ENCODE measurements around the gene ZNF700. TPM values are rescaled to one million over a fixed set of nuclear protein-coding genes. Genes with fewer than 3 reads are reported as not detected.
A peak's percentile ranks its signal among the peaks of the same experiment; 100 is the strongest.

The ZNF700 gene
- total and polyA plus RNA-seq, 9 of the 15 experiments (the other 6 are each of a cell fraction or from before 2014, with no cell fraction given), result 10.3 to 24.7 (median 14.1) TPM

DNA sequence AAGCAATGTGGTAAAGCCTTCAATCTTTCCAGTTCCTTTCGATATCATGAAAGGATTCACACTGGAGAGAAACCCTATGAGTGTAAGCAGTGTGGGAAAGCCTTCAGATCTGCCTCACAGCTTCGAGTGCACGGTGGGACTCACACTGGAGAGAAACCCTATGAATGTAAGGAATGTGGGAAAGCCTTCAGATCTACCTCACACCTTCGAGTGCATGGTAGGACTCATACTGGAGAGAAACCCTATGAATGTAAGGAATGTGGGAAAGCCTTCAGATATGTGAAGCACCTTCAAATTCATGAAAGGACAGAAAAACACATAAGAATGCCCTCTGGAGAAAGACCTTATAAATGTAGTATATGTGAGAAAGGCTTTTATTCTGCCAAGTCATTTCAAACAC, 24.3 kb downstream of the ZNF700 start:
- H2AFZ ChIP-seq (ENCODE audit: low read depth, low read length), result no peak overlapping the region
- peaks cover 65% of the 10 kb centered on the region for H3K9me3 ChIP-seq (replicated peaks; ENCODE audit: control insufficient read depth, insufficient read depth, low read depth, low read length)
- FAIRE-seq (no peak), ATAC-seq (no peak), DNase-seq (ENCODE audit: extremely low read depth in 1 of 4, low spot score in 3 of 4) (no peak)
- H3K4me3 ChIP-seq, result no peak overlapping the region
- peaks cover 9% of the 10 kb centered on the region; the same call in 2 of the 3 replicates for H3K79me2 ChIP-seq (ENCODE audit: control insufficient read depth, insufficient read depth, low read length)
- intact Hi-C loops (cut with micrococcal nuclease) (no loop called here), in situ Hi-C loops (cut with MboI) (no loop called here)
- 99% methylated on average over 4 of the region's 4 CpGs for WGBS (ENCODE audit: insufficient coverage, low coverage, missing lambda C conversion rate)
- H4K20me1 ChIP-seq (replicated peaks; ENCODE audit: control insufficient read depth, insufficient read depth, low read length), result no peaks in the 10 kb centered on the region
- no peak overlapping the region for H3K4me2 ChIP-seq (ENCODE audit: insufficient read depth, low read length)
- ChIA-PET POLR2A (no interaction called here), CTCF (ENCODE audit: low intra/inter-chr PET ratio) (no interaction called here)
- no peaks in the 10 kb centered on the region for H3K27me3 ChIP-seq (ENCODE audit: control insufficient read depth in 2 of 2, insufficient read depth in 2 of 2, low read length in 2 of 2)
- H3K36me3 ChIP-seq (ENCODE audit: control insufficient read depth, insufficient read depth, low read length), result peaks cover 61% of the 10 kb centered on the region
- no peak overlapping the region for H3K9ac ChIP-seq (ENCODE audit: insufficient read depth in 1 of 2, low read depth in 2 of 2, low read length in 2 of 2)
- H3K27ac ChIP-seq (ENCODE audit: extremely low read depth, low read depth, low read length), result no peak overlapping the region
- BruUV-seq (replicated peaks), result no TSS peak
- H3K4me1 ChIP-seq (replicated peaks in 1 of 2; ENCODE audit: control insufficient read depth in 2 of 2, insufficient read depth in 2 of 2, low read length in 2 of 2), result no peaks in the 10 kb centered on the region
- no peaks in the 10 kb centered on the region for H3K9me1 ChIP-seq (ENCODE audit: control insufficient read depth, insufficient read depth, low read length)
- TF ChIP-seq REST (IDR thresholded peaks at IDR 0.05; ENCODE audit: borderline replicate concordance), result 0 out of 2 replicates have a peak, but pooled peaks have one; percentile 4
- no peak for TF ChIP-seq REST (CRISPR knock-in tag; IDR thresholded peaks at IDR 0.05; ENCODE audit: low read depth)
- TF ChIP-seq, protein P1, sequence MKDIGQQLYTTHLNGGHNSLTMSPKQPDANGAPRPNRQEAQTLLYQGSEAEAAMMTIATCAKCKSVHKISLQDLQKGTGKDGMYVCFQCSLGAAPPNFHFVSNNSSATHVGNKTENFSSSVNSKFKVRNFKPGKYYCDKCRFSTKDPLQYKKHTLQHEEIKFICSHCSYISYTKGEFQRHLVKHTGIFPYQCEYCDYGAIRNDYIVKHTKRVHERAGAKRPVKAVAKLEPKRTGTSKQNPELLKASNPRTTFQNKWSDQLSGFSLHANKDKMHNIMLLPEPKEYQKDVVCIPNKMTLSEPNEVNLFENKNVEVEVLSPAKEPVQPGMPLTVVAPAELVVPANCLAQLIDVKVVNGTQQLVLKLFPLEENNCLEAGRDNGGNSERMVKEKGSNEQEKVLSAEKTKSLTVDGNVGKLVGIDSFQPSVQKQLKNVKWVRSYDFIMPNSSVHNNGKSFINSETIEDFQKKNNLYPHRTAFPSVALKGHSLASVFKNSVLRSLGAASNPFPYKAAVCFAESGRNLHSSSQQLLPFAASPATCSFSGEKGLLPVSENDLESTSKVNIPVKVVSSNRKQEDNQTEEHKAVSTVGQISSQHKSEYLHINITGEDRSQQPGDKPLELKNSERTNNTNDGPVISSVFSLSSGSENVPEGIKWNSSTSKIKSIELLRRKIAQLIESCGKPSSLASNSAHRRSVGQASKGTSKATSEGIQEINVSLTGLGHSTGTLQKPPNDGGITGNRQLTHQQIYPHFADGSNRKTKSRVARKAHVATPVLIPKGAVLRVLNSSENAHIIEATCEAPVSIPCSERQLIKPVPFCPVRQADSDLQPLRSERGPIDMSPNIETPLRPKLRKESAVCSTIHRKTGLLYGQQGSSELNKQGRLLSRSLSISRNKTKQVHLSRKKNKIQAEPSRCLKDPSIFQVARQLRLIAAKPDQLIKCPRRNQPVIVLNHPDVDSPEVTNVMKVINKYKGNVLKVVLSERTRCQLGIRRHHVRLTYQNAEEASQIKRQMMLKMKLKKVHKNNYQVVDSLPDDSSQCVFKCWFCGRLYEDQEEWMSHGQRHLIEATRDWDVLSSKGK (CRISPR knock-in tag; IDR thresholded peaks at IDR 0.05), result no peak
- no peak for TF ChIP-seq KHSRP (IDR thresholded peaks at IDR 0.05)
- peak; percentile 42 for TF ChIP-seq RBM25 (IDR thresholded peaks at IDR 0.05; ENCODE audit: low read depth, low read length, severe bottlenecking)
- no peak for TF ChIP-seq ESRRA (IDR thresholded peaks at IDR 0.05; ENCODE audit: borderline replicate concordance, low read depth)
- peak; percentile 99 for TF ChIP-seq ZNF75A (CRISPR knock-in tag; IDR thresholded peaks at IDR 0.05)
- TF ChIP-seq CBX3 (IDR thresholded peaks at IDR 0.05; ENCODE audit: borderline replicate concordance in 1 of 2, low read length in 2 of 2), result peak in 1 of 2 experiments; percentile 85; a peak in 2 of 3 replicates
- TF ChIP-seq, protein P2, sequence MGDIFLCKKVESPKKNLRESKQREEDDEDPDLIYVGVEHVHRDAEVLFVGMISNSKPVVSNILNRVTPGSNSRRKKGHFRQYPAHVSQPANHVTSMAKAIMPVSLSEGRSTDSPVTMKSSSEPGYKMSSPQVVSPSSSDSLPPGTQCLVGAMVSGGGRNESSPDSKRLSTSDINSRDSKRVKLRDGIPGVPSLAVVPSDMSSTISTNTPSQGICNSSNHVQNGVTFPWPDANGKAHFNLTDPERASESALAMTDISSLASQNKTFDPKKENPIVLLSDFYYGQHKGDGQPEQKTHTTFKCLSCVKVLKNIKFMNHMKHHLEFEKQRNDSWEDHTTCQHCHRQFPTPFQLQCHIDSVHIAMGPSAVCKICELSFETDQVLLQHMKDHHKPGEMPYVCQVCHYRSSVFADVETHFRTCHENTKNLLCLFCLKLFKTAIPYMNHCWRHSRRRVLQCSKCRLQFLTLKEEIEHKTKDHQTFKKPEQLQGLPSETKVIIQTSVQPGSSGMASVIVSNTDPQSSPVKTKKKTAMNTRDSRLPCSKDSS (IDR thresholded peaks at IDR 0.05; ENCODE audit: low read depth, partially characterized antibody), result peak; percentile 92
- peak; percentile 18; the same call in 1 of the 2 replicates for TF ChIP-seq MIER1 (IDR thresholded peaks at IDR 0.05; ENCODE audit: low read depth)
